ENCODE data around the gene MATN1. TPM values are rescaled to one million over a fixed set of nuclear protein-coding genes. Genes with fewer than 3 reads are reported as not detected.

Gene MATN1, protein sequence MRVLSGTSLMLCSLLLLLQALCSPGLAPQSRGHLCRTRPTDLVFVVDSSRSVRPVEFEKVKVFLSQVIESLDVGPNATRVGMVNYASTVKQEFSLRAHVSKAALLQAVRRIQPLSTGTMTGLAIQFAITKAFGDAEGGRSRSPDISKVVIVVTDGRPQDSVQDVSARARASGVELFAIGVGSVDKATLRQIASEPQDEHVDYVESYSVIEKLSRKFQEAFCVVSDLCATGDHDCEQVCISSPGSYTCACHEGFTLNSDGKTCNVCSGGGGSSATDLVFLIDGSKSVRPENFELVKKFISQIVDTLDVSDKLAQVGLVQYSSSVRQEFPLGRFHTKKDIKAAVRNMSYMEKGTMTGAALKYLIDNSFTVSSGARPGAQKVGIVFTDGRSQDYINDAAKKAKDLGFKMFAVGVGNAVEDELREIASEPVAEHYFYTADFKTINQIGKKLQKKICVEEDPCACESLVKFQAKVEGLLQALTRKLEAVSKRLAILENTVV
- total RNA-seq (2022; extraction: Qiagen RNA extraction; ENCODE audit: low read depth) = 0.05 to 0.17 TPM (median 0.14 TPM) in 4 of 5 replicates, not detected in the other

GRCh38 chr1:30723331-30723755 is at the start of gene MATN1:
Gene MATN1 (minus strand): TSS chr1:30723585. CDS start chr1:30723551, 34 bp downstream.

GRCh38 chr1:30757352-30758120 is 34.2 kb upstream of the MATN1 start, which contains the start of gene LAPTM5:
Gene LAPTM5 (minus strand): TSS chr1:30757774. CDS start chr1:30757745, 29 bp downstream.

Other genes with a start within 250 kb of the MATN1 start
- gene LAPTM5, start 34.2 kb upstream of the MATN1 start, total RNA-seq (2022; extraction: Qiagen RNA extraction; ENCODE audit: low read depth) = 0.08 to 0.48 TPM (median 0.36 TPM) in 5 replicates
- 7.9 to 9.7 TPM (median 8.3 TPM) in 5 replicates for gene SDC3, start 185.2 kb upstream of the MATN1 start, total RNA-seq (2022; extraction: Qiagen RNA extraction; ENCODE audit: low read depth)

Measured in A549 treated with GW870086 at 1 μM for 4 hours (cell line).